Tibial artery (tissue), 4 donors: ENCODE data around the gene SLC26A8.

ENCODE experiments used
- DNase-seq, 2 donors: peaks; one replicate each; pipeline ENCODE4 v3.0.0-alpha.2; 2019
- H3K27ac ChIP-seq, 2 donors: fragments of 200-600 bp; sonication (generic) in 1 of 2; 1 replicate in 1 of 2; 2 replicates in 1 of 2; pipeline ENCODE4 v1.5.1; 2018 to 2019; ENCODE audit warnings: mild to moderate bottlenecking in 1 of 2
- H3K27me3 ChIP-seq, 2 donors: fragments of 200-600 bp; sonication (generic) in 1 of 2; one replicate each; pipeline versions ENCODE4 v1.5.1 to v1.6.0; 2016 to 2019
- H3K36me3 ChIP-seq, 3 donors: fragments of 200-600 bp; sonication (generic) in 2 of 3; one replicate each; pipeline ENCODE4 v1.5.1; 2016 to 2019; ENCODE audit warnings: mild to moderate bottlenecking in 2 of 3
- H3K4me1 ChIP-seq, 4 donors: fragments of 200-600 bp; sonication (generic) in 2 of 4; 1 replicate in 3 of 4; 2 replicates in 1 of 4; pipeline ENCODE4 v1.5.1; 2016 to 2019
- H3K4me3 ChIP-seq, 2 donors: fragments of 200-600 bp; sonication (generic) in 1 of 2; 1 replicate in 1 of 2; 2 replicates in 1 of 2; pipeline ENCODE4 v1.5.1; 2018 to 2019; ENCODE audit warnings: mild to moderate bottlenecking in 2 of 2
- H3K9me3 ChIP-seq, 3 donors: fragments of 200-600 bp; sonication (generic) in 1 of 3; one replicate each; pipeline ENCODE4 v1.5.1; 2016 to 2019
- intact Hi-C: fragments of 100-400 bp; cut with DNase I; formaldehyde crosslinking; loops from one replicate; pipeline ENCODE4 v1.15.0; 2023; ENCODE audit warnings: low total_unique reads
- TF ChIP-seq, protein P1 (sequence below), 2 experiments: fragments of 200-600 bp in 1 of 2; fragments of 450-650 bp in 1 of 2; IDR thresholded peaks; one replicate each; pipeline ENCODE4 v1.5.1; 2017 to 2019; ENCODE audit warnings: antibody characterized with exemption in 2 of 2, mild to moderate bottlenecking in 1 of 2, moderate library complexity in 1 of 2

The SLC26A8 gene

DNA sequence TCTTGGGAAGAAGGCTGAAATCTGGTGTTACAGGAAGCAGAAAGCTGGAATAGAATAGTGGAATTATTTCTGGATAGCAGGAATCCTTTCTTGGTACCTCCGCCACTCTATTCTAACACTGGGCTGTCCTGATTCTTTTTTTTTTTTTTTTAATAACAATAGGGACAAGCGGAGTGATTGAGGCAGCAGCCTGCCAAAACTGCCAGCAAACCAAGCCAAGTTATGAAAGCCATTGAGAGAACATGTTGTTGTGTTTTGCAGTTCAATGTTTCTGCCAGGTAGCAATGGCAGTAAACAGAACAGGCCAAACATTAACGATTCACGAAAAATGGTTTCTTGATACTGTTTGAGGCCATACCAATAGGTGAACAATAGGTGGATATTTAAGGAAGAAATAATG, 47.1 kb downstream of the SLC26A8 start:
- intact Hi-C loops, result no loop called here
- no peaks in the 10 kb centered on the region for H3K36me3 ChIP-seq
- no peaks in the 10 kb centered on the region for H3K9me3 ChIP-seq
- H3K4me1 ChIP-seq, result peaks cover 0 to 6% (median 0%) of the 10 kb centered on the region in 4 donors
- no peak for DNase-seq
- no peak overlapping the region for H3K27ac ChIP-seq
- H3K27me3 ChIP-seq, result no peaks in the 10 kb centered on the region
- no peak overlapping the region for H3K4me3 ChIP-seq
- TF ChIP-seq, protein P1, sequence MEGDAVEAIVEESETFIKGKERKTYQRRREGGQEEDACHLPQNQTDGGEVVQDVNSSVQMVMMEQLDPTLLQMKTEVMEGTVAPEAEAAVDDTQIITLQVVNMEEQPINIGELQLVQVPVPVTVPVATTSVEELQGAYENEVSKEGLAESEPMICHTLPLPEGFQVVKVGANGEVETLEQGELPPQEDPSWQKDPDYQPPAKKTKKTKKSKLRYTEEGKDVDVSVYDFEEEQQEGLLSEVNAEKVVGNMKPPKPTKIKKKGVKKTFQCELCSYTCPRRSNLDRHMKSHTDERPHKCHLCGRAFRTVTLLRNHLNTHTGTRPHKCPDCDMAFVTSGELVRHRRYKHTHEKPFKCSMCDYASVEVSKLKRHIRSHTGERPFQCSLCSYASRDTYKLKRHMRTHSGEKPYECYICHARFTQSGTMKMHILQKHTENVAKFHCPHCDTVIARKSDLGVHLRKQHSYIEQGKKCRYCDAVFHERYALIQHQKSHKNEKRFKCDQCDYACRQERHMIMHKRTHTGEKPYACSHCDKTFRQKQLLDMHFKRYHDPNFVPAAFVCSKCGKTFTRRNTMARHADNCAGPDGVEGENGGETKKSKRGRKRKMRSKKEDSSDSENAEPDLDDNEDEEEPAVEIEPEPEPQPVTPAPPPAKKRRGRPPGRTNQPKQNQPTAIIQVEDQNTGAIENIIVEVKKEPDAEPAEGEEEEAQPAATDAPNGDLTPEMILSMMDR (IDR thresholded peaks at IDR 0.05), result no peak

- H3K36me3 ChIP-seq, result no peaks in the 10 kb centered on the region
- no peaks in the 10 kb centered on the region for H3K27me3 ChIP-seq
- intact Hi-C loops, result no loop called here
- no peak overlapping the region for H3K4me3 ChIP-seq
- TF ChIP-seq, protein P1 (IDR thresholded peaks at IDR 0.05), result no peak
- no peaks in the 10 kb centered on the region for H3K9me3 ChIP-seq
- no peak for DNase-seq
- peaks cover 0 to 8% (median 0%) of the 10 kb centered on the region in 4 donors for H3K4me1 ChIP-seq
- no peak overlapping the region for H3K27ac ChIP-seq
Measured at GRCh38 chr6:35973670-35974222, 50.7 kb downstream of the SLC26A8 start.

GRCh38 chr6:35972471-35973367, 51.7 kb downstream of the SLC26A8 start:
- no peak overlapping the region for H3K27ac ChIP-seq
- H3K4me3 ChIP-seq, result no peak overlapping the region
- no peaks in the 10 kb centered on the region for H3K9me3 ChIP-seq
- H3K27me3 ChIP-seq, result no peaks in the 10 kb centered on the region
- TF ChIP-seq, protein P1 (IDR thresholded peaks at IDR 0.05), result no peak
- H3K36me3 ChIP-seq, result no peaks in the 10 kb centered on the region
- intact Hi-C loops, result no loop called here
- peaks cover 0 to 8% (median 0%) of the 10 kb centered on the region in 4 donors for H3K4me1 ChIP-seq
- DNase-seq, result no peak

DNA sequence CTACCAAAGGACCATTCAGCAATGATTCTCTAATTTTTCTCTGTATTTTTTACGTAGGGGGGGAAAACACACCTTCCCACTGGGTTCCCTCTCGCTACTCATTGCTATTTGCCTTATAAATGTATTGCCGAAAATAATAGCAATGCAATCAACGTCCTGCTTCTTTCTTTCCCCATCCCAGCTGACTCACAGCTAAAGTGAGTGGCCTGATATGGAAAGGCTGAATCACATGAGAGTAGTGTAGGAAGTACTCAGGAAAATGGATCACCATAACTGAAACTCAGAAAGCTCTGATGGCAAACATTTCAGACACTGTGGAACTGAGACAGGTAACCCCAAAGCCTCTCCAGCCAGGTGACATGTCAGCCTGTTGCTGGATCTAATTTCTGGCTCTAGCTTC, 54.3 kb downstream of the SLC26A8 start:
- intact Hi-C loops, result no loop called here
- TF ChIP-seq, protein P1 (IDR thresholded peaks at IDR 0.05), result no peak
- Histone ChIP-seq H3K27me3 (no peaks in the 10 kb centered on the region), H3K4me3 (no peak overlapping the region), H3K9me3 (no peaks in the 10 kb centered on the region), H3K27ac (no peak overlapping the region), H3K36me3 (no peaks in the 10 kb centered on the region), H3K4me1 (peaks cover 0 to 8% (median 0%) of the 10 kb centered on the region in 4 donors)
- no peak for DNase-seq

- H3K36me3 ChIP-seq, result no peaks in the 10 kb centered on the region
- intact Hi-C loops, result no loop called here
- H3K27me3 ChIP-seq, result no peaks in the 10 kb centered on the region
- no peak for DNase-seq
- peaks cover 0 to 8% (median 0%) of the 10 kb centered on the region in 4 donors for H3K4me1 ChIP-seq
- H3K9me3 ChIP-seq, result no peaks in the 10 kb centered on the region
- H3K4me3 ChIP-seq, result no peak overlapping the region
- TF ChIP-seq, protein P1 (IDR thresholded peaks at IDR 0.05), result no peak
- no peak overlapping the region for H3K27ac ChIP-seq
Measured at GRCh38 chr6:35969646-35970045, 54.8 kb downstream of the SLC26A8 start.
